GM12865 (cell line): ENCODE results near the gene TBC1D8B.

ENCODE experiments used
- DNase-seq: peaks from one replicate; pipeline ENCODE4 v3.0.0; 2010; ENCODE audit warnings: low read depth
- H3K4me3 ChIP-seq: 2 replicates; pipeline ENCODE4 v1.5.1; 2011; ENCODE audit warnings: mild to moderate bottlenecking, low read depth, low read length, control low read depth
- TF ChIP-seq, protein P1 (sequence below): IDR thresholded peaks from 2 replicates; pipeline ENCODE4 v1.5.1; 2011; ENCODE audit warnings: low read length, control low read depth, low read depth, inconsistent platforms; ENCODE audit not compliant: insufficient read depth; ENCODE audit errors: missing control alignments

Gene TBC1D8B

DNA sequence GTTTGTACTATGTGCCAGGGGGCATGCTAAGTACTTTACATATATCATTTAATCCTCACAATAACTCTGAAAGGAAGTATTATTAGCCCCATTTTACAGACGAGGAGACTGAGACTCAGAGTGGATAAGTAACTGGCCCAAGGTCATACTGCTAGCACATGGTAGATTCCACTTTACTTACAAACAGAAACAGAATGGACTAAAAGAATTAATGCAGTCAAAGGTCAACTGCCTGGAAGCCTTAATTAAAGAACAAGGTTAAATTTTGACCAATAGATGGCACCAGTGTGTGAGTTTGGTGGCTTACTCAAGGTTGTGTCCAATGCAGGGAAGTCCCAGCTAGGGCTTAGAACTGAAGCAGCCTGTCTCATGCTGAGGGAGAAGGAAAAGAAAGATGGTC is 96.0 kb downstream of the TBC1D8B start:
- TF ChIP-seq, protein P1, sequence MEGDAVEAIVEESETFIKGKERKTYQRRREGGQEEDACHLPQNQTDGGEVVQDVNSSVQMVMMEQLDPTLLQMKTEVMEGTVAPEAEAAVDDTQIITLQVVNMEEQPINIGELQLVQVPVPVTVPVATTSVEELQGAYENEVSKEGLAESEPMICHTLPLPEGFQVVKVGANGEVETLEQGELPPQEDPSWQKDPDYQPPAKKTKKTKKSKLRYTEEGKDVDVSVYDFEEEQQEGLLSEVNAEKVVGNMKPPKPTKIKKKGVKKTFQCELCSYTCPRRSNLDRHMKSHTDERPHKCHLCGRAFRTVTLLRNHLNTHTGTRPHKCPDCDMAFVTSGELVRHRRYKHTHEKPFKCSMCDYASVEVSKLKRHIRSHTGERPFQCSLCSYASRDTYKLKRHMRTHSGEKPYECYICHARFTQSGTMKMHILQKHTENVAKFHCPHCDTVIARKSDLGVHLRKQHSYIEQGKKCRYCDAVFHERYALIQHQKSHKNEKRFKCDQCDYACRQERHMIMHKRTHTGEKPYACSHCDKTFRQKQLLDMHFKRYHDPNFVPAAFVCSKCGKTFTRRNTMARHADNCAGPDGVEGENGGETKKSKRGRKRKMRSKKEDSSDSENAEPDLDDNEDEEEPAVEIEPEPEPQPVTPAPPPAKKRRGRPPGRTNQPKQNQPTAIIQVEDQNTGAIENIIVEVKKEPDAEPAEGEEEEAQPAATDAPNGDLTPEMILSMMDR: peak; percentile 25
- H3K4me3 ChIP-seq: no peak overlapping the region
- DNase-seq: peak; percentile 48

DNA sequence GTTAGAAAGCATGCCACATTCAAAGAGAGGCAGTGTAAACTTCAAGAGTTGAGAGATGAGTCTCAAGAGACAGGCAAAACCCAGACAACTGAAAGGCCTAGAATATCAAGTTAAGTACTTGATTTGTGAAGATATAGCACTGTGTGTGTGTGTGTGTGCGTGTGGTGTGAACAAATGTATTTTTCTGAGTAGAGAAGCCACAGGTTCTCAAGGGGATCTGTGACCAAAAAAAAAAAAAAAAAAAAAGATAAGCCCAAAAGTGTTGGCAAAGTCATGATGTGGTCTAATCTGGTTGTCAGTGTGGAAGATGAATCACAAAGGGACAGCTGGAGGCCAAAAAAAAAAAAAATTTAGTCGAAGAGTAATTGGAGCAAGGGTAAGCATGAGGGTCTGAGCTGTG is 96.8 kb downstream of the TBC1D8B start:
- H3K4me3 ChIP-seq: no peak overlapping the region
- DNase-seq: no peak
- TF ChIP-seq, protein P1: no peak

DNA sequence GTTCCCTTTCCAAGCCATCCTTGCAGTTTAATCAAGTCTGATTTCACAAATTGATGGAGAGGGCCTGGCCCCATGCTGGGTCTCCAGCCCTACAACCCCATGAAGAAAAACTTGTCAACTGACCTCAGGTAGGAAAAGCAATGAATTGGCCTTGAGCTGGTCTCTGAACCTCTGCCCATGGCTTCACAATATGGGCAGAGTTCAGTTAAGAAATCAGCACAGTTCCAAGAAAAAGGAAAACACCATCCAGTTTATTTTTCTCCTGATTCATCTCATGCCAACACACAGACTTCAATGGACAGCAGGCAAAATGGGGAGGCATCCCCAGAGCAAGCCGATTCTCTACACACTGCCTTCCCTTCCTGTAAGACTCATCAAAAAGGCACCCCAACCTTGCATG is 97.4 kb downstream of the TBC1D8B start:
- TF ChIP-seq, protein P1: no peak
- no peak for DNase-seq
- no peak overlapping the region for H3K4me3 ChIP-seq

DNA sequence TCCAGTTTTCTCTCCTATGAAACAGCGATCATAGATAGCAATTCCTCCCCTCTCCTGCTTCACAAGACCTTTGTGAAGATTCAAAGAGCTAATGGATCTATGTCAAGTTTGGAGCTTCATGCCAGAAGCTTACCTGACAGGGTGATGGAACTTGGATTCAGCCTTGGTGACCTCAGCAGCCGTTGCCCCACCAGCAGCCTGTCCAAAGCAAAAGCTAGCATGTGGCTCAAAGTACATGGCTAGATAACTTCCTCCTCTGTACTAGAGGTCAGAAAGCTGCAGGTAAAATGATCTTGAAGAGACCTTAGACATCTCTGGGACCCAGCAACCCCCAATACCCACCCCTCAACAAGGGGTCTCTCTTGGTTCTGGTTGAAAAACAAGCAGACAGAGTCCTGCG is 98.9 kb downstream of the TBC1D8B start:
- TF ChIP-seq, protein P1: no peak
- H3K4me3 ChIP-seq: no peak overlapping the region
- no peak for DNase-seq

DNA sequence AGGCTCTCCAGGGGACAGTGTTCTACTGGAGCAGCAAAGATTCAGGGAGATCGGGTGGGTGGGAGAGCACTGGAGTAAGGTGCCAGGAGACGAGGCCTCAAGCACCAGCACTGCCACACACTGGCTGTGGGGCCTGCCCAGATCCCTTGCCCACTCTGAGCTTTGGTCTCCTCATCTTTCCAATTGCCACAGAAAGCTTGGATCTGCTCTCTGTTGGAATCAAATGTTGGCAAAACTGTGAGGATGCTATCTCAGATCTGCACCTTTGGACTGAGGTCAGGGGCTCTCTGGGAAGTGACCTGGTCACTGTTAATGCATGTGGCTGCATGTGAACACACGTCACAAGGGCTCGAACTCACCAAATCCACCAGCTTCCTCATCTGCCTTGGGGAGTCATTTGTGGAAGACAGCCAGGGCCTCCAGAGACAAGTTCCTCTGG is 99.3 kb downstream of the TBC1D8B start:
- no peak overlapping the region for H3K4me3 ChIP-seq
- TF ChIP-seq, protein P1: no peak
- no peak for DNase-seq

DNA sequence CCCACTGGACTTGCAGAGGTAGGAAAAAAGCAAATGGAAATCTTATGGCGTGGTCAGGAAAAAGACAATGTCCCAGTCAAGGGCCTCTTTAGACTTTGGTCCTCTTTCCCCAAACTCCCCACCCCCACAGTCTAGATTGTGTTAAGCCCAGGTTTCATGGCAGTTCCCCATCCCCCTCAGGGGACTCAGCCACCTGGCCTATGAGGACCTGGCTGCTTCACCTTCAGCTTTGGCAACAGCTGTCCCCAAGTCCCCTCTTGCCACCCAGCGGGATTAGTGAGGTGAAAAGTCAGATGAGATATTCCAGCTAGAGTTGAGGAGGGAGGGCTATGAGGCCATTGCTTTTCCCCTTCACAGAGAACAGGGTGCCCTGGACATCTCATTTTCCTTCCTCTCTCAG is 100.2 kb downstream of the TBC1D8B start:
- no peak overlapping the region for H3K4me3 ChIP-seq
- DNase-seq: no peak
- TF ChIP-seq, protein P1: no peak

DNA sequence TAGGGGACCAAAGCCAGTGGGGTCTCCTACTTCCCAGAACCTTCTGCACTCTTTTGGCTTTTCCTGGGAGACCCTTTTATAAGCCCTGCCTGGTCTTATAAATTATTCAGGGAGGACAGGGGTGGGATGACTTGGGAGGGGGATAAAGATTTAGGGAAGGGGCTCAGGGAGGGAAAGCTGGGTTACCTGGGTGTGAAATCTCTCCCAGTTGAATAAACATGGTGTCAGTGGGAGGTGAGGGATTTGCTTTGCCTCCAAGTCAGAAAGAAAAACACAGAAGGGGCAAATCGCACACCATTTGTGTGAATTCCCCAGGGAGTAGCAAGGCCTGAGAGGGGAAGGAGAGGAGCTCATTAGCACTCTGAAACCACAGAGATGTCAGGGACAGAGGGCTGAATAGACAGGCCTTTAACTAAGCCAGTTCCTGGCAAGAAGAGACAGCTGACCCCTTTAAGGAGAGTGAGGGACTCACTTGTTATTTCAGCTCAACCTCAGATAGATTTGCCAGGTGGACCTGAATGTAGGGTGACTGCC is 100.9 kb downstream of the TBC1D8B start, which contains the start of gene RIPPLY1:
Gene RIPPLY1 (minus strand): TSS at position 51 of the 534 bp plus-strand sequence. CDS start 54 bp downstream, outside the sequence.
- TF ChIP-seq, protein P1: no peak
- DNase-seq: peak; percentile 1
- no peak within 1 kb of the TSS for H3K4me3 ChIP-seq
